Fibroblast of lung (primary cell): Measurements from ENCODE around the gene CHD8.

ENCODE experiments used
- EZH2 ChIP-seq: IDR thresholded peaks from 2 replicates; pipeline ENCODE4 v1.5.1; 2012; ENCODE audit warnings: low read length, control low read depth, mild to moderate bottlenecking; ENCODE audit errors: missing control alignments
- TF ChIP-seq, protein P1 (sequence below), 2 donors: IDR thresholded peaks in 1 of 2; conservative IDR thresholded peaks in 1 of 2; 1 replicate in 1 of 2; 2 replicates in 1 of 2; pipeline ENCODE4 v1.5.1; 2011 to 2012; ENCODE audit warnings: low read length in 2 of 2, control low read depth in 1 of 2, inconsistent platforms in 1 of 2, low read depth in 1 of 2, mild to moderate bottlenecking in 1 of 2

DNA sequence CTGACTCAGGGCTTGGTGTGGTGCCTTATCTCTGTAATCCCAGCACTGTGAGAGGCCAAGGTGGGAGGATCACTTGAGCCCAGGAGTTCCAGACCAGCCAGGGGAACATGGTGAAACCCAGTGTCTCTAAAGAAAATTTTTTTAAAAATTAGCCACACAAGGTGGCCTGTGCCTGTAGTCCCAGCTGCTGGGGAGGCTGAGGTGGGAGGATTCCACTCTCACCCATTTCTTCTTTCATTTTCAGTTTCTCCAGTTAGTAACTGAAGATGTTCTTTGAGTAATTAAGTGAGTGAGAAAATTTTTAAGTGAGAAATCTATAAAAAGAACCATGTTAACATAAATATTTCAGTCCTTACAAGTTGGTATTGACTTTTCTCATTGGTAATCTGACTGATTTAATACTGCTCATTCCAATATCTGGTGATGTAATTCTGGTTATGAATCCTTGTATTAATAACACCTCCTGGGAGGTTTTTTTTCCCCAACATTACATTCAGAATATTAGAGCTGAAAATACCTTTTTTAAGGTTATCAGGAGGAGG is 49.2 kb upstream of the CHD8 start:
- TF ChIP-seq, protein P1, sequence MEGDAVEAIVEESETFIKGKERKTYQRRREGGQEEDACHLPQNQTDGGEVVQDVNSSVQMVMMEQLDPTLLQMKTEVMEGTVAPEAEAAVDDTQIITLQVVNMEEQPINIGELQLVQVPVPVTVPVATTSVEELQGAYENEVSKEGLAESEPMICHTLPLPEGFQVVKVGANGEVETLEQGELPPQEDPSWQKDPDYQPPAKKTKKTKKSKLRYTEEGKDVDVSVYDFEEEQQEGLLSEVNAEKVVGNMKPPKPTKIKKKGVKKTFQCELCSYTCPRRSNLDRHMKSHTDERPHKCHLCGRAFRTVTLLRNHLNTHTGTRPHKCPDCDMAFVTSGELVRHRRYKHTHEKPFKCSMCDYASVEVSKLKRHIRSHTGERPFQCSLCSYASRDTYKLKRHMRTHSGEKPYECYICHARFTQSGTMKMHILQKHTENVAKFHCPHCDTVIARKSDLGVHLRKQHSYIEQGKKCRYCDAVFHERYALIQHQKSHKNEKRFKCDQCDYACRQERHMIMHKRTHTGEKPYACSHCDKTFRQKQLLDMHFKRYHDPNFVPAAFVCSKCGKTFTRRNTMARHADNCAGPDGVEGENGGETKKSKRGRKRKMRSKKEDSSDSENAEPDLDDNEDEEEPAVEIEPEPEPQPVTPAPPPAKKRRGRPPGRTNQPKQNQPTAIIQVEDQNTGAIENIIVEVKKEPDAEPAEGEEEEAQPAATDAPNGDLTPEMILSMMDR (conservative IDR thresholded peaks at IDR 0.05 in 1 of 2, IDR thresholded peaks at IDR 0.05 in 1 of 2; ENCODE audit: low read depth in 1 of 2, low read length in 2 of 2) = no peak
- no peak for TF ChIP-seq EZH2
